Trophoblast cell (in vitro differentiated cells and primary cell): Measurements from ENCODE around the gene CLDN15.
"Not testable (repeated sequence)": the region's sequence is repeated elsewhere in the genome, so short reads cannot be mapped to it uniquely, and the experiment has no call there.

Source experiments
- DNase-seq, 2 donors: peaks; one replicate each; pipeline ENCODE4 v3.0.0-alpha.2; 2016
- H2AFZ ChIP-seq: 2 replicates; pipeline ENCODE4 v1.6.1; 2013; ENCODE audit warnings: low read length, moderate library complexity, mild to moderate bottlenecking; ENCODE audit not compliant: insufficient read depth, poor library complexity
- H2AK5ac ChIP-seq: 2 replicates; pipeline ENCODE4 v1.6.1; 2013; ENCODE audit warnings: mild to moderate bottlenecking, low read length
- H2BK120ac ChIP-seq: 2 replicates; pipeline ENCODE4 v1.6.1; 2013; ENCODE audit warnings: low read length, mild to moderate bottlenecking, moderate library complexity; ENCODE audit not compliant: insufficient read depth, poor library complexity
- H2BK12ac ChIP-seq: 2 replicates; pipeline ENCODE4 v1.6.1; 2013; ENCODE audit warnings: mild to moderate bottlenecking, low read length, moderate library complexity
- H2BK5ac ChIP-seq: 2 replicates; pipeline ENCODE4 v1.6.1; 2013; ENCODE audit warnings: low read length, low read depth, moderate library complexity, mild to moderate bottlenecking; ENCODE audit not compliant: poor library complexity
- H3K14ac ChIP-seq: 2 replicates; pipeline ENCODE4 v1.6.1; 2013; ENCODE audit warnings: mild to moderate bottlenecking, low read length
- H3K18ac ChIP-seq: 2 replicates; pipeline ENCODE4 v1.6.1; 2013; ENCODE audit warnings: mild to moderate bottlenecking, low read length
- H3K23ac ChIP-seq: 2 replicates; pipeline ENCODE4 v1.6.1; 2013; ENCODE audit warnings: low read length
- H3K27ac ChIP-seq: 2 replicates; pipeline ENCODE4 v1.5.1; 2013; ENCODE audit warnings: low read depth, mild to moderate bottlenecking, inconsistent platforms, low read length, moderate library complexity
- H3K27me3 ChIP-seq: 2 replicates; pipeline ENCODE4 v1.6.1; 2013; ENCODE audit warnings: inconsistent platforms, mild to moderate bottlenecking, low read length, moderate library complexity; ENCODE audit not compliant: insufficient read depth
- H3K36me3 ChIP-seq, 2 experiments: 1 replicate in 1 of 2; 2 replicates in 1 of 2; pipeline ENCODE4 v1.6.1; 2013; ENCODE audit warnings: low read length in 2 of 2, mild to moderate bottlenecking in 2 of 2, moderate library complexity in 1 of 2; ENCODE audit not compliant: insufficient read depth in 2 of 2, control insufficient read depth in 1 of 2
- H3K4ac ChIP-seq: 2 replicates; pipeline ENCODE4 v1.6.1; 2013; ENCODE audit warnings: low read depth, mild to moderate bottlenecking, low read length, moderate library complexity
- H3K4me1 ChIP-seq, 2 experiments: 1 replicate in 1 of 2; 2 replicates in 1 of 2; pipeline ENCODE4 v1.6.1; 2013; ENCODE audit warnings: low read length in 2 of 2, mild to moderate bottlenecking in 2 of 2, moderate library complexity in 1 of 2; ENCODE audit not compliant: insufficient read depth in 2 of 2, control insufficient read depth in 1 of 2
- H3K4me2 ChIP-seq: 2 replicates; pipeline ENCODE4 v1.6.1; 2013; ENCODE audit warnings: inconsistent platforms, mild to moderate bottlenecking, low read length, moderate library complexity
- H3K4me3 ChIP-seq: 2 replicates; pipeline ENCODE4 v1.5.1; 2013; ENCODE audit warnings: mild to moderate bottlenecking, low read depth, low read length, inconsistent platforms
- H3K79me1 ChIP-seq: one replicate; pipeline ENCODE4 v1.6.1; 2013; ENCODE audit warnings: low read length
- H3K79me2 ChIP-seq: 2 replicates; pipeline ENCODE4 v1.6.1; 2013; ENCODE audit warnings: low read length, mild to moderate bottlenecking; ENCODE audit not compliant: control insufficient read depth, insufficient read depth, poor library complexity
- H3K9ac ChIP-seq: 2 replicates; pipeline ENCODE4 v1.6.1; 2013; ENCODE audit warnings: mild to moderate bottlenecking, low read length
- H3K9me3 ChIP-seq: 2 replicates; pipeline ENCODE4 v1.6.1; 2013; ENCODE audit warnings: low read depth, mild to moderate bottlenecking, control low read depth, inconsistent platforms, low read length; ENCODE audit not compliant: insufficient read depth
- H4K12ac ChIP-seq: 2 replicates; pipeline ENCODE4 v1.6.1; 2013; ENCODE audit warnings: low read depth, mild to moderate bottlenecking, low read length, moderate library complexity
- H4K8ac ChIP-seq: 2 replicates; pipeline ENCODE4 v1.6.1; 2013; ENCODE audit warnings: low read depth, mild to moderate bottlenecking, low read length, moderate library complexity
- H4K91ac ChIP-seq: one replicate; pipeline ENCODE4 v1.6.1; 2013; ENCODE audit warnings: low read depth, mild to moderate bottlenecking, low read length, moderate library complexity
- WGBS: extraction: QIAGEN DNeasy Blood & Tissue Kit; methylation state at CpG from one replicate; pipeline ENCODE4 v1.1.7; 2013; ENCODE audit warnings: missing lambda C conversion rate; ENCODE audit not compliant: insufficient read length, insufficient coverage; ENCODE audit errors: extremely low coverage; 5-methylcytosine and 5-hydroxymethylcytosine counted together

The CLDN15 gene

DNA sequence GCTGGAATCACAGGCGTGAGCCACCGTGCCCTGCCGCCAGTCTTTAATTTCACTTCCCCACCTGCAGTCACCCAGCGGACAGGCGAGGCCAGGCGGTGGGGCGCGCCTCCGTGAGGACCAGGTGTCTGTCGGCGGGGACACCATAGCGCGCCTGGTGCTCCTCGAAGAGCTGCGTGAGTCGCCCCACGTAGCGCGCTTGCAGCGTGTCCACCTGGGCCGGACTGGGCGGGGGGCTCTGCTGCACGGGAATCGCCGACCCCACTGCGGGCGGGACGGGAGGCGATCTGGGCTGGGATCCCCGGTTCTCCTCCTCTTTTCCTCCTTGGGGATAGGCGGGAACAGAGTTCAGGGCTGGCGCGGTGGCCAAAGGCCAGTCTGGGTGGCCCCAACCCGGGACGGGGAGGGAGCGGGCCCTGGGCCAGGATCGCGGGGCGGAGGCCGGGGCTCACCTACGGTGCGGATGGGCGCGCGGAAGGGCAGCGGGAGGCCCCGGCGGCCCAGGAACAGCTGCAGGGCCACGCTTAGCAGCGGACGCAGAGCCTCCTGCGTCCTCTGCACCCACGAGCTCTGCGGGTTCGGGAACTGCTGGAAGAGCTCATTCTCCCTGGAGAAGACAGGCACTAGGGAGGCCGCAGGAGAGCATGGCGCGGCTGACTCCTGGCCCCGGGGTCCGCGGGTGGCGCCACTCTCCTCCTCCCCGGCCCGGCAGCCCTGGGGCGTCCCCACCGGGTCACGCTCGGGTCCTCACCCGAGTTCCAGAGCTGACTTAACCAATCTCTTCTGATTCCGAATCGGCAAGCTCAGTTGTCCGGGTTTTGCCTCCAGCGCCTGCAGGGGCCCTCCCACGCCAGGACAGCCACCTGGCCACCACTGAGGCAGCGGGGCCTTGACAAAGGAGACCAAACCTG, 35.7 kb downstream of the CLDN15 start:
- Histone ChIP-seq H2AFZ (no peak overlapping the region), H3K23ac (no peak overlapping the region), H3K4me3 (no peak overlapping the region), H3K79me1 (no peaks in the 10 kb centered on the region), H3K27ac (no peak overlapping the region), H4K8ac (no peak overlapping the region), H3K14ac (no peak overlapping the region), H3K18ac (no peak overlapping the region), H2BK12ac (no peak overlapping the region), H3K9me3 (peaks cover 5% of the 10 kb centered on the region), H3K9ac (no peak overlapping the region), H2AK5ac (no peak overlapping the region), H3K4me2 (peak overlapping the region; percentile 51), H4K12ac (no peak overlapping the region), H4K91ac (no peak overlapping the region), H2BK5ac (no peak overlapping the region), H3K36me3 (peaks cover 8 to 9% of the 10 kb centered on the region in 2 experiments), H3K79me2 (no peaks in the 10 kb centered on the region), H3K4ac (no peak overlapping the region), H2BK120ac (no peak overlapping the region), H3K27me3 (peaks cover 6% of the 10 kb centered on the region), H3K4me1 (peaks cover 4 to 12% of the 10 kb centered on the region in 2 experiments)
- DNase-seq, result no peak
- WGBS, result no CpG with 5 or more reads among the region's 75 CpGs

DNA sequence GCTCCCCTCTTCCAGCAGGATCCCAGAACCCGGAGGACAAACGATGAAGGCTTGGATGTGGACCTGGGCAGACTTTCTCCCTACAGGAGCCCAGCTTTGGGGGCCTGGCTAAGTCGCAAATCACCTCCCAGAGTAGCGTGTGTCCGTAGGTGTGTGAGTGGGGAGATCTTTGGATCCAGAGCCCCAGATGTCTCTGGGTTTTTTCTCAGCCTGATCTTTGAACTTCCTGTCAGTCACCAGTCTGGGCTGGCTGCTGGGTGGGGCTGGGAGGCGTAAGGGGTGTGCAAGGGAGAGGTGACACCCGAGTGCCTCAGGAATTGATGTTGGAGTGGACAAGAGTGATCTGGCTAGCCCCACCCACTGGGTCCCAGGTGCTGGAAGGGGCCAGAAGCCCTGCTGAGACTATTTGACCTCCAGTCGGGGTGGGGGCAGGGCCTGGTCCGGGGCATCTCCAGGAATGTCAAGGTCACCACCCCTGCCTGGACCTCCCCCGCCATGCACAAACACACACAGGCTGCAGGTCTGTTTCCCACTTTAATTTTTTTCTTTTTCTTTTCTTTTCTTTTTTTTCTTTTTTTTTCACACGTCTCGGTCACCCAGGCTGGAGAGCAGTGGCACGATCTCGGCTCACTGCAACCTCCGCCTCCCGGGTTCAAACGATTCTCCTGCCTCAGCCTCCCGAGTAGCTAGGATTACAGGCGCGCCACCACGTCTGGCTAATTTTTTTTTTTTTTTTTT, 36.6 kb downstream of the CLDN15 start, which contains the start of gene MOGAT3:
MOGAT3 (minus strand) TSS at position 175 of the 738 bp plus-strand sequence. CDS start 182 bp downstream, outside the sequence.
- no CpG with 5 or more reads among the region's 21 CpGs for WGBS

DNA sequence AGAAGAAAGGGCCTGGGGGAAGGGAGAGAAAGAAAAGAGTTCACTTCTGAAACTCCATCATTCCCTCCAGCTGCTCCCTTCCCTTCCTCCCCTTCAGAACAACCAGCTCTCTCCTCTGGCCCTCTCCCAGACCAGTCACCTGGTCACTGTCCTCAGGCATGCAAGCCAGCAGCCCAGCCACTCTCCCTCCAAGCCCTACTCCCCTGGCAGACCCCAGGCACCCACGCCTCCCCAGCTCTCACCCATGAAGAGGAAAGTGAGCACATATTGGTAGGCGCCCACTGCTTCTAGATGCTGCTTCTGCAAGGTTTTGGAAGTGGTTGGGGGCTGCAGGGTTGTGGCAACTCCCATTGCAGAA, 37.1 kb downstream of the CLDN15 start:
- no peak overlapping the region for H2AFZ ChIP-seq
- H4K91ac ChIP-seq, result no peak overlapping the region
- peaks cover 6% of the 10 kb centered on the region for H3K27me3 ChIP-seq
- no peak overlapping the region for H2BK12ac ChIP-seq
- no peaks in the 10 kb centered on the region for H3K36me3 ChIP-seq
- no peak for DNase-seq
- H3K4me3 ChIP-seq, result no peak overlapping the region
- H3K79me1 ChIP-seq, result no peaks in the 10 kb centered on the region
- H3K27ac ChIP-seq, result no peak overlapping the region
- no CpG with 5 or more reads among the region's 2 CpGs for WGBS
- H3K23ac ChIP-seq, result no peak overlapping the region
- H3K4me1 ChIP-seq, result peaks cover 4 to 12% of the 10 kb centered on the region in 2 experiments
- no peak overlapping the region for H4K8ac ChIP-seq
- no peak overlapping the region for H3K4me2 ChIP-seq
- no peak overlapping the region for H3K9ac ChIP-seq
- H3K9me3 ChIP-seq, result peaks cover 5% of the 10 kb centered on the region
- no peak overlapping the region for H2AK5ac ChIP-seq
- H3K4ac ChIP-seq, result no peak overlapping the region
- no peak overlapping the region for H2BK5ac ChIP-seq
- H3K14ac ChIP-seq, result no peak overlapping the region
- no peak overlapping the region for H3K18ac ChIP-seq
- no peak overlapping the region for H4K12ac ChIP-seq
- H2BK120ac ChIP-seq, result no peak overlapping the region
- no peaks in the 10 kb centered on the region for H3K79me2 ChIP-seq

More for the DNA sequence above, 36.6 kb downstream of the CLDN15 start, which contains the start of gene MOGAT3:
- no peaks in the 10 kb centered on the region for H3K79me1 ChIP-seq
- peaks cover 4 to 12% of the 10 kb centered on the region in 2 experiments for H3K4me1 ChIP-seq
- H3K4ac ChIP-seq, result no peak within 1 kb of the TSS
- H2BK12ac ChIP-seq, result no peak within 1 kb of the TSS
- peaks cover 6% of the 10 kb centered on the region for H3K27me3 ChIP-seq
- H3K36me3 ChIP-seq, result peaks cover 2% of the 10 kb centered on the region in 2 experiments
- H4K8ac ChIP-seq, result no peak within 1 kb of the TSS
- H3K14ac ChIP-seq, result no peak within 1 kb of the TSS
- H3K4me2 ChIP-seq, result peak within 1 kb of the TSS; percentile 51
- no peak within 1 kb of the TSS for H3K9ac ChIP-seq
- no peaks in the 10 kb centered on the region for H3K79me2 ChIP-seq
- H3K4me3 ChIP-seq, result no peak within 1 kb of the TSS
- H2BK5ac ChIP-seq, result no peak within 1 kb of the TSS
- H3K9me3 ChIP-seq, result peaks cover 5% of the 10 kb centered on the region
- H3K18ac ChIP-seq, result no peak within 1 kb of the TSS
- no peak within 1 kb of the TSS for H2BK120ac ChIP-seq
- H2AK5ac ChIP-seq, result no peak within 1 kb of the TSS
- H3K23ac ChIP-seq, result no peak within 1 kb of the TSS
- DNase-seq, result no peak
- no peak within 1 kb of the TSS for H4K12ac ChIP-seq
- no peak within 1 kb of the TSS for H4K91ac ChIP-seq
- H2AFZ ChIP-seq, result no peak within 1 kb of the TSS
- no peak within 1 kb of the TSS for H3K27ac ChIP-seq

DNA sequence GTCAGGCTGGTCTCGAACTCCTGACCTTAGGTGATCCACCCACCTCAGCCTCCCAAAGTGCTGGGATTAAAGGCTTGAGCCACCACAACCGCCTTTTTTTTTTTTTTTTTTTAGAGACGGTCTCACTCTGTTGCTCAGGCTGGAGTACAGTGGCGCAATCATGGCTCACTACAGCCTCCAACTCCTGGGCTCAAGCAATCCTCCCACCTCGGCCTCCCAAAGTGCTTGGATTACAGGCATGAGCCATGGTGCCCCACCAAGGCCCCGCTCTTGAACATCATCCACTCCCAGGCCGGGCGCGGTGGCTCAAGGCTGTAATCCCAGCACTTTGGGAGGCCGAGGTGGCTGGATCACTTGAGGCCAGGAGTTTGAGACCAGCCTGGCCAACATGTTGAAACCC, 38.1 kb downstream of the CLDN15 start:
- not testable (repeated sequence) for H4K8ac ChIP-seq, H4K91ac ChIP-seq, H2BK120ac ChIP-seq

More for the DNA sequence above, 38.1 kb downstream of the CLDN15 start:
- H3K4ac ChIP-seq, H3K79me1 ChIP-seq, H3K36me3 ChIP-seq, H3K18ac ChIP-seq, H3K4me2 ChIP-seq, H2AFZ ChIP-seq, H3K9me3 ChIP-seq, H2BK12ac ChIP-seq, H3K14ac ChIP-seq, H3K27me3 ChIP-seq, H2BK5ac ChIP-seq, H3K27ac ChIP-seq, DNase-seq, H3K79me2 ChIP-seq, H3K23ac ChIP-seq, H2AK5ac ChIP-seq, H3K9ac ChIP-seq, H3K4me3 ChIP-seq, H4K12ac ChIP-seq: not testable (repeated sequence)
- no CpG with 5 or more reads among the region's 10 CpGs for WGBS
- H3K4me1 ChIP-seq, result peaks cover 4 to 12% of the 10 kb centered on the region in 2 experiments
